DMS53 (cell line): ENCODE data around the gene GSDMA.
A peak's percentile ranks its signal among the peaks of the same experiment; 100 is the strongest.
"Not testable (repeated sequence)": the region's sequence is repeated elsewhere in the genome, so short reads cannot be mapped to it uniquely, and the experiment has no call there.

Experiments
- DNase-seq: peaks from one replicate; lab custom pipeline; 2025; lab: John Stamatoyannopoulos, UW

GSDMA gene

GRCh38 chr17:39929646-39930407 lies 33.0 kb upstream of the GSDMA start:
- DNase-seq = no peak

- DNase-seq = no peak
Observed at GRCh38 chr17:39933912-39934311, 28.9 kb upstream of the GSDMA start.

- no peak for DNase-seq
Observed at GRCh38 chr17:39934324-39934723, 28.5 kb upstream of the GSDMA start.

- DNase-seq = no peak
Observed at GRCh38 chr17:39935909-39936308, 26.9 kb upstream of the GSDMA start.

GRCh38 chr17:39937447-39937846 lies 25.4 kb upstream of the GSDMA start:
- no peak for DNase-seq

GRCh38 chr17:39938140-39938869 lies 24.5 kb upstream of the GSDMA start:
- DNase-seq = no peak

- DNase-seq = no peak
Observed at GRCh38 chr17:39939106-39939505, 23.7 kb upstream of the GSDMA start.

GRCh38 chr17:39939588-39940419 lies 23.0 kb upstream of the GSDMA start:
- peak; percentile 40 for DNase-seq

GRCh38 chr17:39943702-39944392 lies 19.0 kb upstream of the GSDMA start:
- DNase-seq = no peak

GRCh38 chr17:39944393-39944711 lies 18.5 kb upstream of the GSDMA start:
- DNase-seq = no peak

- no peak for DNase-seq
Observed at GRCh38 chr17:39946551-39947330, 16.1 kb upstream of the GSDMA start.

GRCh38 chr17:39948489-39948828 lies 14.3 kb upstream of the GSDMA start:
- DNase-seq = not testable (repeated sequence)

GRCh38 chr17:39949028-39949427 lies 13.8 kb upstream of the GSDMA start:
- DNase-seq = peak; percentile 23

- no peak for DNase-seq
Observed at GRCh38 chr17:39950871-39951348, 11.9 kb upstream of the GSDMA start.

GRCh38 chr17:39951924-39952679 lies 10.7 kb upstream of the GSDMA start:
- peak; percentile 45 for DNase-seq

- DNase-seq = peak; percentile 98
Observed at GRCh38 chr17:39952680-39953470, 9.9 kb upstream of the GSDMA start.

GRCh38 chr17:39953471-39953888 lies 9.3 kb upstream of the GSDMA start:
- DNase-seq = no peak

GRCh38 chr17:39954876-39955275 lies 7.9 kb upstream of the GSDMA start:
- no peak for DNase-seq

- DNase-seq = no peak
Observed at GRCh38 chr17:39955726-39956225, 7.0 kb upstream of the GSDMA start.
